KOPT-K1 (cell line): ENCODE results near the gene SOCS1.
"Not testable (repeated sequence)": the region's sequence is repeated elsewhere in the genome, so short reads cannot be mapped to it uniquely, and the experiment has no call there.

Experiments used
- H3K27ac ChIP-seq: fragments of 200-600 bp; sonication (generic); 2 replicates; pipeline ENCODE4 v1.5.1; 2016; ENCODE audit warnings: antibody characterized with exemption, mild to moderate bottlenecking, low read depth, low read length; ENCODE audit not compliant: poor library complexity, severe bottlenecking
- H3K36me3 ChIP-seq: fragments of 200-600 bp; sonication (generic); 2 replicates; pipeline ENCODE4 v1.5.1; 2017; ENCODE audit warnings: antibody characterized with exemption, mild to moderate bottlenecking, low read length, moderate library complexity; ENCODE audit not compliant: insufficient read depth
- H3K9me3 ChIP-seq: fragments of 200-600 bp; sonication (generic); 2 replicates; pipeline ENCODE4 v1.5.1; 2017; ENCODE audit warnings: antibody characterized with exemption, low read length, mild to moderate bottlenecking; ENCODE audit not compliant: insufficient read depth, poor library complexity, severe bottlenecking

The SOCS1 gene

DNA sequence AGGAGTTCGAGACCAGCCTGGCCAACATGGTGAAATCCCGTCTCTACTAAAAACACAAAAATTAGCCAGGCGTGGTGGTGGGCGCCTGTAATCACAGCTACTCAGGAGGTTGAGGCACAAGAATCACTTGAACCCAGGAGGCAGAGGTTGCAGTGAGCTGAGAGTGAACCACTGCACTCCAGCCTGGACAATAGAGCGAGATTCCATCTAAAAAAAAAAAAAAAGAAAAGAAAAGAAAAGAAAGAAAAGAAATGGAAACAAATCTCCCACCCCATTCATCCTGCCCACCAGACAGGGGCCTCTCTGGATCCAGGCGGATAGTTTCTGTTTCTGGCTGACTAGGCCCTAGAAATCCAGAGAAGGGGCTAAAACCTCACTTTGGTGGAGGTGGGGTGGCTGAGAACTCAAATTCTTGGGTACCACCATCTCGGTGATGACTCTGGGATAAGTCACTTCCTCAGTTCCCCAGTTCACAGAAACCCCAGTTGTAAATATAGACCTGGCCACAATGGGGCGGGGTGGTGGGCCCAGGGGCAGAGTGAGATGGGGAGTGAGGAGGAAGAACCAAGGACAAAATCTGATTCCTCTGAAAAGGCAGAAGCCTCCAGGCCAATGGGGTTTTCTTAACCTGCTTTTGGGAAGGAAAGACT lies 22.2 kb downstream of the SOCS1 start:
- Histone ChIP-seq H3K9me3 (no peaks in the 10 kb centered on the region), H3K36me3 (no peaks in the 10 kb centered on the region), H3K27ac (peak overlapping the region; percentile 99)

DNA sequence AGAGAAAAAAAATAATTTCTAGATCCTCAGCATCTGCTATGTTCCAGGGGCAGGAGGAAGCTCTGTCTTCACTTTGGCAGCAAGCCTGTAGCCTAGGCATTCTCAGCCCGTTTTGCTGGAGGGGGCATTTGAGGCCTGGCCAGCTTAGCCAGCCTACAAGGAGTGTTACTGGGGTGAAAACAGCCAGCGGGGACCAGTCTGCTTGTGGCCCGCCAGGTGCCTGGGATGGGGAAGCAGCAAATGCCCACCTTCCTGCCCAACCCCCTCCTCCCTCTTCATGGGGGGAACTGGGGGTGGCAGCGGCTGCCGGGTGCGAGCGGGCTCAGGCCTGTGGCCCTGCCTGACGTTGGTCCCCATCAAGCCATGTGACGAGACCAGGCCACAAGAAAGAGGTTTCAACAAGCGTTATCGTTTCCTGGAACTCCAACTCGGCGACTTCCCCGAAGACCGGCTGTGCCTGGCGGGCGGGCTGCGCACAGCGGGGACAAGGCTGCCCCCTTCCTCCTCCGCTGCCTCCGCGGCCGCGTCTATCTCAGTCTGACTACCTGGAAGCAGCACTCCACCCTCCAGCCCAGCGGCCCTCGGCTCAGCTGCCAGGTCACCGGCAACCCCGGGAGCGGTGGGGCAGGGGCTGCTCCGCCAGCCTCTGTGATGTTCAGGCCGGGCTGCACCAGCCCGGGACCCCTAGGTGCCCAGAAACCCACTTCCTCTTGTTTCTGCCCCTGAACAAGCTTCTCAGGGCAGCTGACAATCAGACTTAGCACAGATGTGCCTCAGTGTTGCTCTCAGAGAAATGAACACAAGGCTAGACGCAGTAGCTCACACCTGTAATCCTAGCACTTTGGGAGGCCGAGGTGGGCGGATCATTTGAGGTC lies 22.9 kb downstream of the SOCS1 start:
- no peaks in the 10 kb centered on the region for H3K9me3 ChIP-seq
- H3K36me3 ChIP-seq: no peaks in the 10 kb centered on the region
- H3K27ac ChIP-seq: peak overlapping the region; percentile 99

DNA sequence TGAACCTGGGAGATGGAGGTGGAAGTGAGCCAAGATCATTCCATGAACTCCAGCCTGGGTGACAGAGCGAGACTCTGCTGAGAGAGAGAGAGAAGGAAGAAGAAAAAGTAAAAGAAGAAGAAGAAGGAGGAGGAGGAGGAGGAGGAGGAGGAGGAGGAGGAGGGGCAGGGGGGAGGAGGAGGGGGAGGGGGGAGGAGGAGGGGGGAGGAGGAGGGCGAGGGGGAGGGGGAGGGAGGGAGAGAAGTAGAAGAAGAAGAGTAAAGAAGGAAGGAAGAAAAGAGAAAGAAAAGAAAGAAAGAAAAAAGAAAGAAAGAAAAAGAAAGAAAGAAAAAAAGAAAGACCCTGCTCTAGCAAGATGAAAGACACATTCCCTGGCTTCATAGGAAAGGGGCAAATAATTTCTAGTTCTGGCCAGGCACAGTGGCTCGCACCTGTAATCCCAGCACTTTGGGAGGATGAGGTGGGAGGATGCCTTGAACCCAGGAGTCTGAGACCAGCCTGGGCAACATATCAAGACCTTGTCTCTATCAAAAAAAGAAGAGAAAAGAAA lies 23.6 kb downstream of the SOCS1 start:
- no peaks in the 10 kb centered on the region for H3K9me3 ChIP-seq
- no peaks in the 10 kb centered on the region for H3K36me3 ChIP-seq
- H3K27ac ChIP-seq: peak overlapping the region; percentile 99

DNA sequence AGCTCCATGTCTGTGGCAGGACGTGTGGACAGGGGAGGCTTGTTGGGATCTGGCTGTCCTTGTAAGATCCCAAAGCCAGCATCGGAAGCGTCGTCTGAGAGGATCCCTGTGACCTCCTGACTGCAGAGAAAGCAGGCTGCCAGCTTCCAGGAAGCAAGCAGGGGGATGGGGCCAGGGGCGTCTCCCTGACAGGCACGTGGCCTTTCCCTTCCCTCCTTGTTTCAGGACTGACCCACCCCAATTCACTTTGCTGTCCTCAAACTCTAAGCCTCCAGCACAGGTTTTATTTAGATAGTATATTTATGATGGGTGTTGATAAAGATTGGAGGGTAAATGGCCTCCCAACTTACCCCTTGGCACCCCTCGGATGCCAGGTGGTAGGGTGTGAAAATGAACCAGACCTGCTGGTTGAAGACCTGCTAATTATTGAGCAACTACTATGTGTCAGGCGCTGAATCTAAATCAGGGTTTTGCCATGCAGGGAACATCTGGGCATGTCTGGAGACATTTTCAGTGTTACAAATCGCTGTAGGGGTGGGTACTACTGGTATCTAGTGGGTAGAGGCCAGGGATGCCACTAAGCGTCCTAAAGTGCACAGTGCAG lies 24.5 kb downstream of the SOCS1 start:
- H3K36me3 ChIP-seq: no peaks in the 10 kb centered on the region
- H3K9me3 ChIP-seq: no peaks in the 10 kb centered on the region
- peak overlapping the region; percentile 99 for H3K27ac ChIP-seq

DNA sequence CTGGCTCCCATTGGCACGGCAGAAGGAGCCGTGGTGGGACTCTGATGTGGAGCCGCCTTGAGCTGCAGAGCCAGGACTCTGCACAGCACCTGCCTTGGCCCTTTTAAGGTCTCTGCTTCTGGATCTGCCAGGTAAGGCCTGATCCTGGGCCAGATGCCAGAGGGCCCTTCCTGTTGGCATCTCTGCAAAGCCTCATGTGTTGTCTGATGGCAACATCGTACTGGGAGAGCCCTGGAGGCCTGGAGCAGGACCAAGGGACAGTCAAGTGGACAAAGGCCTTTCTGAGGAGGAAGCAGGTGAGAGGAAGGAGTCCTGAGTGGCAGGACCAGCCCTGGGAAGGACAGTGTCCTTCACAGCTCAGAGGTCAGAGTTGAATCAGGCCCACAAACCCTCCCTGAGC lies 26.1 kb downstream of the SOCS1 start:
- Histone ChIP-seq H3K27ac (peak overlapping the region; percentile 99), H3K36me3 (no peaks in the 10 kb centered on the region), H3K9me3 (no peaks in the 10 kb centered on the region)

DNA sequence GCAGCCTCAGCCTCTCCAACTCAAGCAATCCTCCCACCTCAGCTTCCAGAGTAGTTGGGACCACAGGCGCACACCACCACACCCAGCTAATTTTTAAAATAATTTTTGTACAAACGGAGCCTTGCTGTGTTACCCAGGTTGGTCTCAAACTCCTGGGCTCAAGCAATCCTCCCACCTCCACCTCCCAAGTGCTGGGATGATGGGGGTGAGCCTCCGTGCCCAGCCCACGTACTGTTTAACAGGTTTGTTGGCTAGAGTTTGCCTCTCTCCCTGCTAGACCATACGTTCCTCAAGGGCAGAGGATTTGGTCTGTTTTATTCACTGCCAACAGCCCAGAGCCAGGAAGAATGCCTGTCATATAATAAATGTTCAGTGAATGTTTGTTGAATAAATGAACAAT lies 26.6 kb downstream of the SOCS1 start:
- Histone ChIP-seq H3K9me3 (no peaks in the 10 kb centered on the region), H3K27ac (peak overlapping the region; percentile 99), H3K36me3 (no peaks in the 10 kb centered on the region)

DNA sequence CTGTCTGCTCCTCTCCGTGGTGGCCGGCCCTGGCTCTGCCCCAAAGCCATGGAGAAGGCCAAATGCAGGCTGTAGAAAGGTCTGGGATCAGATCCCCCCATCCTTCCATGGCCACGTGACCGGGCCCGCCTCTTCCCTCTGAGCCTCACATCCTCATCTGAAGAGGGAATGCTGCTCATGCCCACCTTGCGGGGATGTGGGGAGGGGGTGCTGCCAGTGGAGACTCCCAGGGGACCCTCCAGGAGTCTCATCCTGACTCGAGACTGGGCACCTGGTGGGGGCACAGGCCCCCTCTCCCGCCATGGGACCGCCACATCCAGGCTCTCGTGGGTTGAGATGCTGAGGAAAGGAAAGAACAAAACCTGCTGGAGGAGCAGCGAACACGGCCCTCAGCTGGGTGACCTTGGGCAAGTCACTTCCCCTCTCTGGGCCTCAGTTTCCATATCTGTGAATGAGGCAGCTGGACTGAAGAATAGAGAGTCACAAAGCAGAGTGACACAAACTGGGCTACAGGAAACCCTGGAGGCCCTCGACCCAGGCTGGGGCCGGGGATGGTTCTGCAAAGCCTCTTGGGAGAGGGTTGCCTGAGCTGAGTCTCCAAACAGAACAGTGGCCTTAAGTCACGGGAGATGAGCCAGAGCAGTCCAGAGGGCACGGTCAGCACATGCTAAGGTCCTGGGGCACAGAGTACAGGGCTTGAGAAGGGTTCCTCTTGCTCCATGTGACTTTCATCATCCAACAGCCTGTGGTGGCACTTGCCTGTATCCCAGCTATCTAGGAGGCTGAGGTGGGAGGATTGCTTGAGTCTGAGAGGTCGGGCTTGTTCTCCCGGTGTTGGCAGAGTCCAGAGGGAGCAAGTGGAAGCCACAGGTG lies 30.1 kb downstream of the SOCS1 start:
- Histone ChIP-seq H3K27ac (peak overlapping the region; percentile 99), H3K9me3 (no peaks in the 10 kb centered on the region), H3K36me3 (no peaks in the 10 kb centered on the region)

DNA sequence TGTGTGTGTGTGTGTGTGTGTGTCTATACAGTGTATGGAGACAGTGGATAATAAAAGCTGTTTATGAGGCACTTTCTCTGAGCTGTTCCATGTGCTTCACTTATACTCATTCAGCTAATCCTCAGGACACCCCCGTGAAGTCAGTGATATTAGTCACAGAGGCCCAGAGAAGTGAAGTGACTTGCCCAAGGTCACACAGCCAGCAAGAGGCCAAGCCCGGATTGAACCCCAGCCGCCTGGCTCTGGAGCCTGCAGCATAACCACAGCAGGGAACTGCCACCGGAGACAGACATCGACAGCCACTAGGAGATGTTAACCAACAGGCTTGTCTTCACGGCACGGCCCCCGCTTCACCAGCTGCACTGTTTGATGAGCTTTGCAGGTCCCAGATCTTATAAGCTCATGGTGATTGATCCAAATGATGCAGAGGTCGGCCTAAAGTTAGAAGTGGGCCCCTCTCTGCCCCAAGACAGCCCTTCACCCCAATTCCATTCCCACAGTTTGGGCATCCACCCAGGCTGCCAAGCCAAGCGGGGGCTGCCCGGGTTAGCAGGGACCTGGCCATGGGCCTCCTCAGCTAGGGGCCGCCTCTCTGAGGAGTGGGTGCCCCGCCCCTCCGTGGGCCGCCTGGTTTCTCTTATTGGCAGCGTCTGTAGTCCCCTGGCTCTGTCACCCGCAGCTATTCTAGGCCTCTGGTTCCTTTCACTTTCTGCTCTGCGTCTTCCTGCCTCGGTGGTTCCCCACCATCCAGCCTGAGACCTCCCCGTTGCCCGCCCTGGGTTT lies 30.9 kb downstream of the SOCS1 start:
- Histone ChIP-seq H3K27ac (peak overlapping the region; percentile 99), H3K9me3 (no peaks in the 10 kb centered on the region), H3K36me3 (no peaks in the 10 kb centered on the region)

DNA sequence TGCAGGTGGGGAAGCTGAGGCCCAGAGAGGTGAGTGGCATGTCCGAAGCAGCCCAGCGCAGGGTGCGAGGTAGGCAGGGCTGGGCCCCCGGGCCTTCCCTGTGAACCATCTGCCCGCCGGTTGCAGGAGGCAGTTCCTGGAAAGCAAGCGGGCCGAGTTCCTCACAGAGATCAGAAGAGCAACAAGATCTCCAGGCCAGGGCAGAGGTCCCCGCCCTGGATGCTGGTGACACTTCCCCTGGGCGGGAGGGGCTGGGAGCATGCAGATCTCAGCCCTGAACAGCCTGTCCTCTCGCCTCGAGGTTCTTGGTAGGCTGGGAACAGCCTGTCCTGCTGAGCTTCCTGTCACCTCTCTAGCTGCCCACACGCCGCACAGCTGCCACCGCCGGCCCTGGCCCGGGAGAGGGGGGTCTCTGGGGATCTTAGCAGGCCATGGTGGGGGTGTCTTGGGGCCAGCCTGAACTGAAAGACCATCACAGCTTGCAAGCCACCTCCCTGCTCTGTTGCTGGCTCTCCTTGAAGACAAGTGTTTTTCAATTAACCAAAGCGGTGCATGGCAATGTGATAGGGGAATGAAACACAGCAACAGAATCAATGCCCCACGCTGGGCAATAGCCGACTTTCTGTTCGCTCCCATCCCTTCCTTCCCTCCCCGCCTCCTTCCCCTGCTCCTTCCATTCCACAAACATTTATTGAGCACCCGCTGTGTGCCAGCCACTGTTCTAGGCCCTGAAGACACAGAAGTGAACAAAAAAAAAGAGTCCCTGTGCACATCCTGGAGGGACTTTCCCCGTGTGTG lies 31.7 kb downstream of the SOCS1 start:
- no peaks in the 10 kb centered on the region for H3K36me3 ChIP-seq
- H3K9me3 ChIP-seq: no peaks in the 10 kb centered on the region
- peak overlapping the region; percentile 99 for H3K27ac ChIP-seq

DNA sequence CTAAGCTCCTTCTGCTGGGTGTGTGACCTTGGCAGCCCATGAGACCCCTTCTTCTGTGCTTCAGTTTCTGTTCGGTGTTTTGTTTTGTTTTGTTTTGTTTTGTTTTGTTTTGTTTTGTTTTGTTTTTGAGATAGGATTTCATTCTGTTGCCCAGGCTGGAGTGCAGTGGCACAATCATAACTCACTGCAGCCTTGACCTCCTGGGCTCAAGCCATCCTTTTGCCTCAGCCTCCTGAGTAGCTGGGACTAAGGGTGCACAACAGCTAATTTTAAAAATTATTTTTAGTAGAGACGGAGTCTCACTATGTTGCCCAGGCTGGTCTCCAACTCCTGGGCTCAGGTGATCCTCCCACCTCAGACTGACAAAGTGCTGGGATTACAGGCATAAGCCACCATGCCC lies 35.5 kb downstream of the SOCS1 start:
- peaks cover 25% of the 10 kb centered on the region for H3K9me3 ChIP-seq
- H3K36me3 ChIP-seq: not testable (repeated sequence)
- peak overlapping the region; percentile 99 for H3K27ac ChIP-seq

DNA sequence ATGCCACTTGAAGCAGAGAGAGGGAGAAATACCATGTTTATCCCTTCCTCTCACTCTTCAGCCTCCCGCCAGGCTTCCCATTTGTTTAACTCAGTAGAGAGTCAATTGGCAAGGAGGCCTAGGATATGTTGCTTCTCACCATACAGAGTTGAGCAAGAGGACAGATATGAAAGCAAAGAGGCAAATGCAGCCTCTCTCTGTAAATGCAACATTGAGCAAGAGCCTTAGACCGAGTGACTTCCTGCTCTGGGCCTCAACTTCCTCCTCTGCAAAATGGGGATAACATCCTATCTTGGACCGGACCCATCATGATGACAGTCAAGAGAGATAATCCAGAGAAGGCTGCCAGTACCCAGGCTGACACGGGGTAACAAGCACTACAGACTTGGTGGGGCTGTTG lies 36.8 kb downstream of the SOCS1 start:
- Histone ChIP-seq H3K27ac (peak overlapping the region; percentile 99), H3K36me3 (no peaks in the 10 kb centered on the region), H3K9me3 (peaks cover 25% of the 10 kb centered on the region)

DNA sequence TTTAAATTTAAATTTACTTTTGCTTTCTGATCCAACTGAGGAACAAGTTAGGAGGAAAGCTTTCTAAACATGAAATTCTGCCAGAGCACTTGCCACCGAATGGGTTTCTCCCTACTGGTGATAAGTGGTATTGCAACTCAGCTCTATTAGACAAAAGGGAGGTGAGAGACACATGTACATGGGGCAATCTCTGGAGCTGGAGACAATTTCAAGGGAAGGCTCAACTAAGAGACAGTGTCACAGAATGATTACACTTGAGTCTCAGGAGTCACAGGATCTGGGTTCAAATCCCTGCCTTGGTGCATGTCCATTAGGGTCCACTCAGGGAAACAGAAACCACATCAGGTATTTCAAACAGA lies 37.4 kb downstream of the SOCS1 start:
- Histone ChIP-seq H3K27ac (peak overlapping the region; percentile 99), H3K9me3 (peaks cover 25% of the 10 kb centered on the region), H3K36me3 (no peaks in the 10 kb centered on the region)
